Endothelial cell of umbilical vein (primary cell): ENCODE results near the gene KMT5C. TPM values are rescaled to one million over a fixed set of nuclear protein-coding genes. Genes with fewer than 3 reads are reported as not detected.

ENCODE experiments used
- BruUV-seq: library from RNA; stranded (reverse); fragments of 400-500 nt; replicated peaks from 2 replicates; lab custom pipeline; 2021; lab: Mats Ljungman, UMichigan
- CTCF ChIA-PET: fragments of 300-600, 350-600 bp; sonication (Branson Sonifier 250); formaldehyde crosslinking; loops from one replicate; lab custom pipeline; 2021; ENCODE audit warnings: antibody characterized with exemption, inconsistent platforms; lab: Charles Lee
- POLR2A ChIA-PET: fragments of 300-600, 350-600 bp; sonication (Branson Sonifier 250); formaldehyde crosslinking; loops from one replicate; lab custom pipeline; 2021; ENCODE audit warnings: antibody characterized with exemption, inconsistent platforms; lab: Charles Lee
- DNase-seq: peaks from one replicate; pipeline ENCODE4 v3.0.0-alpha.2; 2011; ENCODE audit warnings: low read depth, low spot score
- FAIRE-seq: peaks from 2 replicates; lab custom pipeline; 2011; peaks lifted over from hg19 to GRCh38; lab: Jason Lieb, UNC
- H2AFZ ChIP-seq: 2 replicates; pipeline ENCODE4 v1.6.0; 2012; ENCODE audit warnings: low read depth, low read length, control low read depth, inconsistent platforms
- H3K27ac ChIP-seq: 2 replicates; pipeline ENCODE4 v1.5.1; 2011; ENCODE audit warnings: low read depth, mild to moderate bottlenecking, control low read depth, low read length, moderate library complexity; ENCODE audit not compliant: insufficient read depth
- H3K27me3 ChIP-seq, 2 experiments: 2 replicates each; pipeline versions ENCODE4 v1.6.0 to v1.6.1; 2011; ENCODE audit warnings: low read length in 2 of 2, mixed read lengths in 1 of 2; ENCODE audit not compliant: control insufficient read depth in 2 of 2, insufficient read depth in 2 of 2
- H3K36me3 ChIP-seq, 2 experiments: 2 replicates in 1 of 2; 3 replicates in 1 of 2; pipeline ENCODE4 v1.5.1; 2011; ENCODE audit warnings: low read length in 2 of 2, mild to moderate bottlenecking in 1 of 2, moderate library complexity in 1 of 2; ENCODE audit not compliant: control insufficient read depth in 2 of 2, insufficient read depth in 2 of 2; ENCODE audit errors: extremely low read depth in 1 of 2
- H3K4me1 ChIP-seq: 3 replicates; pipeline ENCODE4 v1.5.1; 2011; ENCODE audit warnings: mild to moderate bottlenecking, low read length; ENCODE audit not compliant: control insufficient read depth, insufficient read depth; ENCODE audit errors: extremely low read depth
- H3K4me2 ChIP-seq: 2 replicates; pipeline ENCODE4 v1.6.1; 2011; ENCODE audit warnings: low read length, control low read depth, mixed read lengths; ENCODE audit not compliant: insufficient read depth
- H3K4me3 ChIP-seq, 3 experiments: fragments of 200-600 bp in 1 of 3; sonication (generic), shearing (Covaris generic) in 1 of 3; replicated peaks in 1 of 3; 2 replicates each; pipeline ENCODE4 v1.5.1; 2011 to 2016; ENCODE audit warnings: control low read depth in 3 of 3, low read length in 3 of 3, mild to moderate bottlenecking in 2 of 3, inconsistent platforms in 1 of 3, low read depth in 1 of 3, moderate library complexity in 1 of 3; ENCODE audit not compliant: insufficient read depth in 1 of 3
- H3K79me2 ChIP-seq: 2 replicates; pipeline ENCODE4 v1.6.0; 2012; ENCODE audit warnings: low read length, inconsistent platforms; ENCODE audit not compliant: control insufficient read depth, insufficient read depth
- H3K9ac ChIP-seq: replicated peaks from 2 replicates; pipeline ENCODE3; 2011; ENCODE audit warnings: low read length, control low read depth; ENCODE audit not compliant: insufficient read depth; ENCODE audit errors: extremely low read depth
- H3K9me1 ChIP-seq: replicated peaks from 3 replicates; pipeline ENCODE4 v1.6.0; 2011; ENCODE audit warnings: mild to moderate bottlenecking, low read length; ENCODE audit not compliant: control insufficient read depth, insufficient read depth; ENCODE audit errors: extremely low read depth
- H3K9me3 ChIP-seq: replicated peaks from 2 replicates; pipeline ENCODE4 v1.5.1; 2012; ENCODE audit warnings: low read length, inconsistent platforms; ENCODE audit not compliant: control insufficient read depth, insufficient read depth
- H4K20me1 ChIP-seq: replicated peaks from 2 replicates; pipeline ENCODE3; 2011; ENCODE audit warnings: mild to moderate bottlenecking, low read length; ENCODE audit not compliant: control insufficient read depth, insufficient read depth; ENCODE audit errors: extremely low read depth
- EZH2 ChIP-seq: IDR thresholded peaks from 2 replicates; pipeline ENCODE4 v1.6.1; 2012; ENCODE audit warnings: borderline replicate concordance, low read depth, mild to moderate bottlenecking, moderate library complexity, low read length, inconsistent platforms; ENCODE audit not compliant: severe bottlenecking
- GATA2 ChIP-seq: IDR thresholded peaks from 2 replicates; pipeline ENCODE4 v1.7.0; 2011; ENCODE audit warnings: low read depth, mild to moderate bottlenecking, moderate library complexity, mixed read lengths, low read length; ENCODE audit not compliant: insufficient read length, insufficient read depth
- JUN ChIP-seq: IDR thresholded peaks from 2 replicates; pipeline ENCODE4 v1.6.1; 2011; ENCODE audit warnings: borderline replicate concordance, low read depth; ENCODE audit not compliant: insufficient read length, insufficient read depth
- MYC ChIP-seq: IDR thresholded peaks from one replicate; pipeline ENCODE4 v1.6.1; 2011; ENCODE audit warnings: mild to moderate bottlenecking, low read depth, low read length
- POLR2A ChIP-seq: IDR thresholded peaks from 2 replicates; pipeline ENCODE4 v1.6.1; 2012; ENCODE audit warnings: low read depth, mild to moderate bottlenecking, control low read depth, low read length
- POLR2AphosphoS5 ChIP-seq: IDR thresholded peaks from 2 replicates; pipeline ENCODE4 v1.6.1; 2012; ENCODE audit warnings: low read depth, mild to moderate bottlenecking, control low read depth, low read length, moderate library complexity; ENCODE audit not compliant: insufficient read depth
- dilution Hi-C: fragments of 300-500 bp; cut with MboI; formaldehyde crosslinking; loops from one replicate; pipeline ENCODE4 v1.15.0; 2019; ENCODE audit warnings: low sequenced_read_pairs; ENCODE audit not compliant: extremely low pct_ligation_motif_present
- intact Hi-C: fragments of 100-400 bp; cut with micrococcal nuclease; formaldehyde crosslinking; loops from one replicate; pipeline ENCODE4 v1.10.0; 2022
- polyA plus RNA-seq, 4 experiments: library from polyadenylated mRNA; depleted of rRNA in 3 of 4; stranded (reverse) in 3 of 4; unstranded in 1 of 4; fragments of >200 nt; gene quantifications; 2 replicates each; pipeline versions ENCODE4 v1.2.1 to v1.2.3, GENCODE V29; 2011 to 2012; ENCODE audit warnings: missing spikeins in 1 of 4
- total RNA-seq: library from RNA; stranded (reverse); gene quantifications from 2 replicates; pipeline ENCODE4 v1.2.3, GENCODE V29; 2021
- TF ChIP-seq, protein P1 (sequence below), 2 donors: IDR thresholded peaks; 1 replicate in 1 of 2; 2 replicates in 1 of 2; pipeline ENCODE4 v1.5.1; 2011; ENCODE audit warnings: low read length in 2 of 2, mild to moderate bottlenecking in 2 of 2, moderate library complexity in 2 of 2, control low read depth in 1 of 2, inconsistent platforms in 1 of 2, low read depth in 1 of 2; ENCODE audit not compliant: insufficient read depth in 1 of 2; ENCODE audit errors: extremely low read depth in 1 of 2

KMT5C gene
- total and polyA plus RNA-seq, 2 donors (not counting 3 experiments of a cell fraction or from before 2014, with no cell fraction given): 7.2 to 13.5 TPM

GRCh38 chr19:55344444-55344843 lies 4.8 kb downstream of the KMT5C start:
- TF ChIP-seq JUN: no peak
- no peak for TF ChIP-seq GATA2
- TF ChIP-seq POLR2AphosphoS5: no peak
- TF ChIP-seq POLR2A: no peak
- ChIA-PET POLR2A (no interaction called here), CTCF (interaction anchor here (1.8 kb wide), 1 partner anchor 43 kb away, joined by 5 read pairs; no protein-coding TSS in a partner anchor)
- H3K9ac ChIP-seq: no peak overlapping the region
- intact Hi-C loops: no loop called here
- H3K79me2 ChIP-seq: no peaks in the 10 kb centered on the region
- DNase-seq (no peak), FAIRE-seq (no peak)
- H3K4me2 ChIP-seq: no peak overlapping the region
- H3K27me3 ChIP-seq: no peaks in the 10 kb centered on the region
- no peak overlapping the region for H3K4me3 ChIP-seq
- no TSS peak for BruUV-seq
- H4K20me1 ChIP-seq: no peaks in the 10 kb centered on the region
- H3K9me1 ChIP-seq: no peaks in the 10 kb centered on the region
- H3K36me3 ChIP-seq: peaks cover 0 to 7% of the 10 kb centered on the region in 2 experiments
- peaks cover 10% of the 10 kb centered on the region for H3K4me1 ChIP-seq
- H2AFZ ChIP-seq: no peak overlapping the region
- dilution Hi-C loops: no loop called here
- H3K9me3 ChIP-seq: no peaks in the 10 kb centered on the region
- H3K27ac ChIP-seq: no peak overlapping the region

GRCh38 chr19:55345101-55345817 lies 5.6 kb downstream of the KMT5C start:
- TF ChIP-seq GATA2 (no peak), POLR2A (no peak), POLR2AphosphoS5 (no peak), MYC (no peak), EZH2 (no peak)
- TF ChIP-seq, protein P1, sequence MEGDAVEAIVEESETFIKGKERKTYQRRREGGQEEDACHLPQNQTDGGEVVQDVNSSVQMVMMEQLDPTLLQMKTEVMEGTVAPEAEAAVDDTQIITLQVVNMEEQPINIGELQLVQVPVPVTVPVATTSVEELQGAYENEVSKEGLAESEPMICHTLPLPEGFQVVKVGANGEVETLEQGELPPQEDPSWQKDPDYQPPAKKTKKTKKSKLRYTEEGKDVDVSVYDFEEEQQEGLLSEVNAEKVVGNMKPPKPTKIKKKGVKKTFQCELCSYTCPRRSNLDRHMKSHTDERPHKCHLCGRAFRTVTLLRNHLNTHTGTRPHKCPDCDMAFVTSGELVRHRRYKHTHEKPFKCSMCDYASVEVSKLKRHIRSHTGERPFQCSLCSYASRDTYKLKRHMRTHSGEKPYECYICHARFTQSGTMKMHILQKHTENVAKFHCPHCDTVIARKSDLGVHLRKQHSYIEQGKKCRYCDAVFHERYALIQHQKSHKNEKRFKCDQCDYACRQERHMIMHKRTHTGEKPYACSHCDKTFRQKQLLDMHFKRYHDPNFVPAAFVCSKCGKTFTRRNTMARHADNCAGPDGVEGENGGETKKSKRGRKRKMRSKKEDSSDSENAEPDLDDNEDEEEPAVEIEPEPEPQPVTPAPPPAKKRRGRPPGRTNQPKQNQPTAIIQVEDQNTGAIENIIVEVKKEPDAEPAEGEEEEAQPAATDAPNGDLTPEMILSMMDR (IDR thresholded peaks at IDR 0.05; ENCODE audit: extremely low read depth in 1 of 2, insufficient read depth in 1 of 2, low read depth in 1 of 2, low read length in 2 of 2): no peak
- CTCF ChIA-PET: interaction anchor here (0.9 to 1.8 kb wide), 2 partner anchors 10 to 43 kb away, joined by 3 to 5 read pairs; no protein-coding TSS in a partner anchor
- Histone ChIP-seq H3K79me2 (no peaks in the 10 kb centered on the region), H3K36me3 (peaks cover 0 to 7% of the 10 kb centered on the region in 2 experiments), H3K9me3 (no peaks in the 10 kb centered on the region), H3K9ac (no peak overlapping the region), H3K27me3 (no peaks in the 10 kb centered on the region), H3K9me1 (no peaks in the 10 kb centered on the region), H3K4me3 (no peak overlapping the region), H3K4me2 (no peak overlapping the region), H3K27ac (no peak overlapping the region), H4K20me1 (no peaks in the 10 kb centered on the region), H3K4me1 (peaks cover 7% of the 10 kb centered on the region), H2AFZ (no peak overlapping the region)
- intact Hi-C loops (no loop called here), dilution Hi-C loops (no loop called here)
- POLR2A ChIA-PET: no interaction called here
- FAIRE-seq: no peak
- BruUV-seq: no TSS peak
- no peak for DNase-seq
